Parathyroid adenoma (tissue), 2 donors: ENCODE results near the gene HDAC4.

Source experiments
- H2AFZ ChIP-seq: fragments of 300-600 bp; sonication (generic); one replicate; pipeline ENCODE4 v1.7.0; 2017; ENCODE audit warnings: antibody characterized with exemption, mild to moderate bottlenecking
- H3K27ac ChIP-seq: fragments of 300-600 bp; sonication (generic); one replicate; pipeline ENCODE4 v1.7.0; 2017
- H3K27me3 ChIP-seq: fragments of 300-600 bp; sonication (generic); one replicate; pipeline ENCODE4 v1.7.0; 2017; ENCODE audit warnings: low read length; ENCODE audit not compliant: control insufficient read depth, insufficient read depth
- H3K36me3 ChIP-seq: fragments of 300-600 bp; sonication (generic); one replicate; pipeline ENCODE4 v1.7.0; 2017; ENCODE audit warnings: low read length; ENCODE audit not compliant: control insufficient read depth, insufficient read depth
- H3K4me1 ChIP-seq: fragments of 300-600 bp; sonication (generic); one replicate; pipeline ENCODE4 v1.7.0; 2017; ENCODE audit warnings: control low read depth
- H3K4me2 ChIP-seq: fragments of 300-600 bp; sonication (generic); one replicate; pipeline ENCODE4 v1.7.0; 2017; ENCODE audit warnings: low read length
- H3K4me3 ChIP-seq: fragments of 300-600 bp; sonication (generic); one replicate; pipeline ENCODE4 v1.7.0; 2017; ENCODE audit warnings: low read depth, low read length
- H3K79me2 ChIP-seq: fragments of 300-600 bp; sonication (generic); one replicate; pipeline ENCODE4 v1.7.0; 2017; ENCODE audit warnings: control low read depth
- H3K9ac ChIP-seq: fragments of 300-600 bp; sonication (generic); one replicate; pipeline ENCODE4 v1.7.0; 2017; ENCODE audit warnings: mild to moderate bottlenecking
- H3K9me3 ChIP-seq: fragments of 300-600 bp; sonication (generic); one replicate; pipeline ENCODE4 v1.7.0; 2017; ENCODE audit warnings: low read length; ENCODE audit not compliant: control insufficient read depth
- CTCF ChIP-seq: fragments of 300-600 bp; sonication (generic); IDR thresholded peaks from one replicate; pipeline ENCODE4 v1.7.0; 2017; ENCODE audit warnings: antibody characterized with exemption, mild to moderate bottlenecking
- donor health status: primary hyperparathyroidism.

The HDAC4 gene

DNA sequence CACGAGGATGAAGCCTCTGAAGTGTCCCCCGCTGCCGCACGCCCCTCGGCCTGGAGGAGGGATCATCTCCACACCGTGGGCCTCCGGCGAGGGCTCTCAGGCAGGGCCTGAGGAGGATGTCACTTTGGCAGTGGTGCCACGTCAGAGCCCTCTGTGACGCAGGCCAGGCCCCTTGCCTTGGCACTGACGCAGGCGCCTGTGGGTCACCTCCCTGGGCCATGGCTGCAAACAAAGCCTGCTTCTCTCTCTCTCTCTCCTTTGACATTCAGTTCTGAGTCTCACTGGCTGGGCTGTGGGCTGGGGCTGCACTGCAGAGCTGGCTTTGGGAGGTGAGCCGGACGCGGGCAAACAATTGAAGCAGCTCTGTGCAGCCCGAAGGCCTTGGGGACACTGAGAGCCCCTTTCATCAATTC is 279.2 kb downstream of the HDAC4 start:
- Histone ChIP-seq H3K36me3 (no peaks in the 10 kb centered on the region), H3K27ac (no peak overlapping the region)

DNA sequence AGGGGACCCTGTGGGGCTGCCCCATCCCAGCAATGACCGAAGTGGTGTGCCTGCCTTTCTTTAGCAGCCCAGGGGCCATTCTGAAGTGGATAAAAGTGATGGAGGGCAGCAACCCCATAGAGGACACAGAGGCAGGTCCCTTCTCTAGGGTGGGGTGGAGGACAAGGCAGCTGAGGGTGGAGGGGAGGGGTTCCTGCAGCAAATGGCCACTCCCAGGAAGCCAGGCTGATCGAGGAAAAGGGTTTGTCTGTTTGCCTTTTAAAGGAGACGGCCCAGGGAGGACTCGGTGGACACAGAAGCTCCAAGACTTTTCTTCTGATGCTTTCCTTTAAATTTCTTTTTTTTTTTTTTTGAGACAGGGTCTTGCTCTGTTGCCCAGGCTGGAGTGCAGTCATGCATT is 280.2 kb downstream of the HDAC4 start:
- H3K36me3 ChIP-seq: no peaks in the 10 kb centered on the region
- H3K4me2 ChIP-seq: no peak overlapping the region
- no peaks in the 10 kb centered on the region for H3K4me1 ChIP-seq
- no peak overlapping the region for H2AFZ ChIP-seq
- H3K27me3 ChIP-seq: no peaks in the 10 kb centered on the region
- H3K27ac ChIP-seq: no peak overlapping the region
- H3K9me3 ChIP-seq: no peaks in the 10 kb centered on the region
- H3K9ac ChIP-seq: no peak overlapping the region
- no peak overlapping the region for H3K4me3 ChIP-seq
- no peak for TF ChIP-seq CTCF
- H3K79me2 ChIP-seq: no peaks in the 10 kb centered on the region

More for the DNA sequence above, 279.2 kb downstream of the HDAC4 start:
- no peak for TF ChIP-seq CTCF
- no peak overlapping the region for H3K4me2 ChIP-seq
- no peaks in the 10 kb centered on the region for H3K9me3 ChIP-seq
- H2AFZ ChIP-seq: no peak overlapping the region
- no peaks in the 10 kb centered on the region for H3K79me2 ChIP-seq
- H3K4me1 ChIP-seq: no peaks in the 10 kb centered on the region
- H3K27me3 ChIP-seq: no peaks in the 10 kb centered on the region
- H3K4me3 ChIP-seq: no peak overlapping the region
- no peak overlapping the region for H3K9ac ChIP-seq

DNA sequence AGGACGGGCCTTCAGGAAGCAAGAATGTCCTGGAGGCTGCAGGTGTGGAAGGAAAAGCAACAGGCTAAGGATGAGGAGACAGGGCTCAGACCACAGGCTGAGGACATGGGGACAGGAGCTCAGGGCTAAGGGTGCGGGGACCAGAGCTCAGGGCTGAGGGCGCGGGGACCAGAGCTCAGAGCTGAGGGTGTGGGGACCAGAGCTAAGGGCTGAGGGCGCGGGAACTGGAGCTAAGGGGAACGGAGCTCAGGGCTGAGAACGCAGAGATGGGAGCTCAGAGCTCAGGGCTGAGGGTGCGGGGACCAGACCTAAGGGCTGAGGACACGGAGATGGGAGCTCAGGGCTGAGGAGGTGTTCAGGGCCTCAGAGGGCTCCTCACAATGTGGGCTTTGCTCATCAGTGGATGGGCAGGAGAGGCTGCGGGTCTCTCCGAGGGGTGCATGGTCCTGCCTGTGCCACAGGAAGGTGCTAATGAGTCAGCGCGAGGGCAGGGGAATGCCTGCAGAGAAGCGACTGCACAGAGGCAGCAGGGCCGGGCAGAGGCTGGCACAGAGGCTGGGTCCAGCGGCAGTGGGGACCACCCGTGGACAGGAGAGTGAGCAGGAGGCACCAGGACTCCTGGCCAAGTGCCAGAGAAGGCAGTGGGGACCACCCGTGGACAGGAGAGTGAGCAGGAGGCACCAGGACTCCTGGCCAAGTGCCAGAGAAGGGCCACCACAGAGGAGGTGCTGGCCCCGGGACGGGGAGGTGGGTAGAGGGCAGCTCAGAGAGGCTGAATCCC is 281.3 kb downstream of the HDAC4 start:
- H3K36me3 ChIP-seq: no peaks in the 10 kb centered on the region
- TF ChIP-seq CTCF: no peak
- H3K27me3 ChIP-seq: no peaks in the 10 kb centered on the region
- H3K27ac ChIP-seq: no peak overlapping the region
- H3K79me2 ChIP-seq: no peaks in the 10 kb centered on the region
- no peak overlapping the region for H2AFZ ChIP-seq
- H3K4me3 ChIP-seq: no peak overlapping the region
- no peak overlapping the region for H3K4me2 ChIP-seq
- H3K4me1 ChIP-seq: no peaks in the 10 kb centered on the region
- H3K9ac ChIP-seq: no peak overlapping the region
- no peaks in the 10 kb centered on the region for H3K9me3 ChIP-seq

GRCh38 chr2:239118675-239119211 is 282.1 kb downstream of the HDAC4 start:
- H3K4me2 ChIP-seq: no peak overlapping the region
- H3K9me3 ChIP-seq: no peaks in the 10 kb centered on the region
- no peak for TF ChIP-seq CTCF
- no peak overlapping the region for H3K9ac ChIP-seq
- H3K4me3 ChIP-seq: no peak overlapping the region
- H3K36me3 ChIP-seq: no peaks in the 10 kb centered on the region
- H3K79me2 ChIP-seq: no peaks in the 10 kb centered on the region
- H3K4me1 ChIP-seq: no peaks in the 10 kb centered on the region
- no peak overlapping the region for H3K27ac ChIP-seq
- H2AFZ ChIP-seq: no peak overlapping the region
- H3K27me3 ChIP-seq: no peaks in the 10 kb centered on the region

DNA sequence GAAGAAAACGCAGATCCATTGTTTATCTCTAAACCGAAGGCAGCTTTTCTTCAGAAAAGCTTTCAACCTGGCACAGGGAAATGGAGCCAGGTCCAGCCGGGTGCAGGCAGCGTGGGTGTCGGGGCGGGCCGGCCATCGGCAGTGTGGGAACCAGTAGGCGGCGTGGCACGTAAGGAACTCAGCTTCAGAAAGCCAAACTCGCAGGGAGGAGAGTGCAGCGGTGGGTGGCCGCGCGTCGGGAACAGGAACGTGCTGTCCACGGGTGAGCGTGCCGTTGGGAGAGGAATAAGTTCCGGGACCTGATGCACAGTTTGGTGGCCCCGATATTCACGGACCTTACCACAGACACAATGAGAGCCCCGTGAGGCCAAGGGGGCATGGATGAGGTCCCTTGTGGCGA is 282.6 kb downstream of the HDAC4 start:
- Histone ChIP-seq H3K27ac (no peak overlapping the region), H3K9me3 (no peaks in the 10 kb centered on the region), H3K27me3 (no peaks in the 10 kb centered on the region), H3K9ac (no peak overlapping the region), H3K4me1 (no peaks in the 10 kb centered on the region), H3K4me2 (no peak overlapping the region), H3K79me2 (no peaks in the 10 kb centered on the region), H3K36me3 (no peaks in the 10 kb centered on the region), H3K4me3 (no peak overlapping the region), H2AFZ (no peak overlapping the region)
- no peak for TF ChIP-seq CTCF
